Brain microvascular endothelial cell (primary cell): ENCODE results near the gene SLC5A6.

Source experiments
- DNase-seq: peaks from one replicate; pipeline ENCODE4 v3.0.0-alpha.2; 2020
- H3K27ac ChIP-seq: fragments of 250-450 bp; sonication (Bioruptor Pico); 2 replicates; pipeline ENCODE4 v1.5.1; 2020; ENCODE audit warnings: mild to moderate bottlenecking, moderate library complexity
- H3K27me3 ChIP-seq: fragments of 250-450 bp; sonication (Bioruptor Pico); replicated peaks from 2 replicates; pipeline ENCODE4 v1.5.1; 2020; ENCODE audit warnings: mild to moderate bottlenecking
- H3K36me3 ChIP-seq: fragments of 250-450 bp; sonication (Bioruptor Pico); replicated peaks from 2 replicates; pipeline ENCODE4 v1.5.1; 2020; ENCODE audit warnings: mild to moderate bottlenecking
- H3K4me3 ChIP-seq: 2 replicates; pipeline ENCODE4 v1.5.1; 2011; ENCODE audit warnings: low read depth, mild to moderate bottlenecking, control low read depth, low read length, moderate library complexity
- CTCF ChIP-seq: IDR thresholded peaks from 2 replicates; pipeline ENCODE4 v1.5.1; 2011; ENCODE audit warnings: low read depth, mild to moderate bottlenecking, moderate library complexity, low read length, control low read depth, inconsistent platforms; ENCODE audit errors: missing control alignments
- in situ Hi-C: cut with HindIII; loops from 2 replicates; pipeline ENCODE4 v1.10.0; 2017; ENCODE audit warnings: low sequenced_read_pairs, low pct_ligation_motif_present

SLC5A6 gene

GRCh38 chr2:27174638-27175037, 37.4 kb downstream of the SLC5A6 start:
- in situ Hi-C loops, result no loop called here
- Histone ChIP-seq H3K36me3 (no peaks in the 10 kb centered on the region), H3K4me3 (no peak overlapping the region), H3K27me3 (peaks cover 15% of the 10 kb centered on the region), H3K27ac (no peak overlapping the region)
- TF ChIP-seq CTCF, result no peak
- DNase-seq, result no peak

GRCh38 chr2:27171351-27171848, 40.7 kb downstream of the SLC5A6 start:
- H3K36me3 ChIP-seq, result no peaks in the 10 kb centered on the region
- DNase-seq, result no peak
- no peak for TF ChIP-seq CTCF
- H3K4me3 ChIP-seq, result no peak overlapping the region
- peaks cover 15% of the 10 kb centered on the region for H3K27me3 ChIP-seq
- in situ Hi-C loops, result no loop called here
- no peak overlapping the region for H3K27ac ChIP-seq

GRCh38 chr2:27170581-27171337, 41.3 kb downstream of the SLC5A6 start:
- no peak for DNase-seq
- H3K27ac ChIP-seq, result no peak overlapping the region
- H3K36me3 ChIP-seq, result no peaks in the 10 kb centered on the region
- peaks cover 13% of the 10 kb centered on the region for H3K27me3 ChIP-seq
- TF ChIP-seq CTCF, result no peak
- in situ Hi-C loops, result no loop called here
- no peak overlapping the region for H3K4me3 ChIP-seq

GRCh38 chr2:27164960-27165763, 46.9 kb downstream of the SLC5A6 start:
- no peaks in the 10 kb centered on the region for H3K36me3 ChIP-seq
- TF ChIP-seq CTCF, result no peak
- H3K27ac ChIP-seq, result no peak overlapping the region
- DNase-seq, result no peak
- H3K4me3 ChIP-seq, result no peak overlapping the region
- H3K27me3 ChIP-seq, result peaks cover 2% of the 10 kb centered on the region
- in situ Hi-C loops, result no loop called here

- Histone ChIP-seq H3K27me3 (no peaks in the 10 kb centered on the region), H3K36me3 (no peaks in the 10 kb centered on the region), H3K27ac (no peak overlapping the region), H3K4me3 (no peak overlapping the region)
- DNase-seq, result peak; percentile 38
- no peak for TF ChIP-seq CTCF
- in situ Hi-C loops, result no loop called here
Observed at GRCh38 chr2:27162151-27163121, 49.6 kb downstream of the SLC5A6 start.
